Glutamatergic neuron (in vitro differentiated cells): Measurements from ENCODE around the gene OR2H2. TPM values are rescaled to one million over a fixed set of nuclear protein-coding genes. Genes with fewer than 3 reads are reported as not detected.

ENCODE experiments used
- DNase-seq: peaks from one replicate; pipeline ENCODE4 v3.0.0; 2022
- H3K27ac Mint-ChIP-seq: one replicate; pipeline ENCODE4 v1.8.0; 2020; ENCODE audit warnings: mild to moderate bottlenecking, mixed read lengths, inconsistent platforms; ENCODE audit not compliant: unreplicated experiment
- H3K27me3 Mint-ChIP-seq: one replicate; pipeline ENCODE4 v1.8.0; 2020; ENCODE audit warnings: mild to moderate bottlenecking, moderate library complexity, mixed read lengths, inconsistent platforms; ENCODE audit not compliant: unreplicated experiment
- H3K36me3 Mint-ChIP-seq: one replicate; pipeline ENCODE4 v1.8.0; 2020; ENCODE audit warnings: mild to moderate bottlenecking, mixed read lengths, inconsistent platforms; ENCODE audit not compliant: unreplicated experiment
- H3K4me1 Mint-ChIP-seq: one replicate; pipeline ENCODE4 v1.8.0; 2020; ENCODE audit warnings: mild to moderate bottlenecking, low read depth, mixed read lengths, inconsistent platforms; ENCODE audit not compliant: unreplicated experiment
- H3K4me3 Mint-ChIP-seq: one replicate; pipeline ENCODE4 v1.8.0; 2020; ENCODE audit warnings: mild to moderate bottlenecking, mixed read lengths, inconsistent platforms; ENCODE audit not compliant: unreplicated experiment
- H3K9me3 Mint-ChIP-seq: one replicate; pipeline ENCODE4 v1.8.0; 2020; ENCODE audit warnings: mild to moderate bottlenecking, moderate library complexity, mixed read lengths, inconsistent platforms; ENCODE audit not compliant: unreplicated experiment
- CTCF ChIP-seq: fragments of 200-600 bp; sonication (generic); IDR thresholded peaks from one replicate; pipeline ENCODE4 v1.5.0; 2021; ENCODE audit not compliant: partially characterized antibody, unreplicated experiment
- long read RNA-seq: library from polyadenylated mRNA; unstranded; transcript quantifications from one replicate; pipeline ENCODE4 v2.0.0, GENCODE V29; 2020; ENCODE audit not compliant: unreplicated experiment
- total RNA-seq: library from RNA; stranded (reverse); fragmentation: NEBNext Ultra II Directional; extraction: Animal tissue kit (Norgen Biotek cat#: 25700); gene quantifications from one replicate; pipeline ENCODE4 v1.2.1, GENCODE V29; 2021; ENCODE audit not compliant: unreplicated experiment

OR2H2 gene
- not detected for total RNA-seq
- long read RNA-seq = 0 reads

- no peaks in the 10 kb centered on the region for H3K36me3 Mint-ChIP-seq
- H3K27ac Mint-ChIP-seq = no peak within 1 kb of the TSS
- peaks cover 2% of the 10 kb centered on the region for H3K9me3 Mint-ChIP-seq
- no peak for TF ChIP-seq CTCF
- no peak within 1 kb of the TSS for H3K4me3 Mint-ChIP-seq
- H3K4me1 Mint-ChIP-seq = no peaks in the 10 kb centered on the region
- no peak for DNase-seq
- no peaks in the 10 kb centered on the region for H3K27me3 Mint-ChIP-seq
Observed at GRCh38 chr6:29584821-29585220, at the start of gene OR2H2. OR2H2 (plus strand) TSS chr6:29585121; CDS start chr6:29587945, 2,824 bp downstream.

GRCh38 chr6:29537714-29538403 lies 47.1 kb upstream of the OR2H2 start:
- TF ChIP-seq CTCF = no peak
- no peak overlapping the region for H3K27ac Mint-ChIP-seq
- no peak for DNase-seq
- no peaks in the 10 kb centered on the region for H3K4me1 Mint-ChIP-seq
- H3K4me3 Mint-ChIP-seq = no peak overlapping the region
- peaks cover 1% of the 10 kb centered on the region for H3K9me3 Mint-ChIP-seq
- H3K27me3 Mint-ChIP-seq = peaks cover 3% of the 10 kb centered on the region
- no peaks in the 10 kb centered on the region for H3K36me3 Mint-ChIP-seq

- no peaks in the 10 kb centered on the region for H3K36me3 Mint-ChIP-seq
- no peaks in the 10 kb centered on the region for H3K27me3 Mint-ChIP-seq
- TF ChIP-seq CTCF = no peak
- DNase-seq = no peak
- H3K27ac Mint-ChIP-seq = no peak overlapping the region
- H3K4me3 Mint-ChIP-seq = no peak overlapping the region
- no peaks in the 10 kb centered on the region for H3K9me3 Mint-ChIP-seq
- H3K4me1 Mint-ChIP-seq = no peaks in the 10 kb centered on the region
Observed at GRCh38 chr6:29547573-29547972, 37.3 kb upstream of the OR2H2 start.

- H3K4me1 Mint-ChIP-seq = no peaks in the 10 kb centered on the region
- no peak overlapping the region for H3K27ac Mint-ChIP-seq
Observed at GRCh38 chr6:29552512-29553051, 32.3 kb upstream of the OR2H2 start.

More at GRCh38 chr6:29552512-29553051, 32.3 kb upstream of the OR2H2 start:
- Mint-ChIP-seq H3K9me3 (peaks cover 5% of the 10 kb centered on the region), H3K27me3 (peaks cover 19% of the 10 kb centered on the region), H3K4me3 (peak overlapping the region; percentile 86), H3K36me3 (peaks cover 4% of the 10 kb centered on the region)
- no peak for DNase-seq
- no peak for TF ChIP-seq CTCF
